HAP-1 (cell line): ENCODE data around the gene HAS3.

Source experiments
- DNase-seq, 2 experiments: peaks; one replicate each; pipeline ENCODE4 v3.0.0-alpha.2; 2016 to 2020; ENCODE audit warnings: low spot score in 2 of 2
- H3K27me3 ChIP-seq: fragments of 250-450 bp; sonication (Bioruptor Pico); 2 replicates; pipeline ENCODE4 v1.5.1; 2020; ENCODE audit warnings: low read depth, mild to moderate bottlenecking, moderate library complexity
- H3K36me3 ChIP-seq: fragments of 250-450 bp; sonication (Bioruptor Pico); replicated peaks from 2 replicates; pipeline ENCODE4 v1.5.1; 2020; ENCODE audit warnings: mild to moderate bottlenecking
- H3K4me1 ChIP-seq: fragments of 250-450 bp; sonication (Bioruptor Pico); 2 replicates; pipeline ENCODE4 v1.5.1; 2020; ENCODE audit warnings: mild to moderate bottlenecking
- H3K4me3 ChIP-seq: fragments of 250-450 bp; sonication (Bioruptor Pico); 2 replicates; pipeline ENCODE4 v1.5.1; 2020; ENCODE audit warnings: mild to moderate bottlenecking, moderate library complexity
- H3K9me3 ChIP-seq: fragments of 250-450 bp; sonication (Bioruptor Pico); 2 replicates; pipeline ENCODE4 v1.5.1; 2020; ENCODE audit warnings: mild to moderate bottlenecking, moderate library complexity
- in situ Hi-C: fragments of 300-500 bp; cut with MboI; formaldehyde crosslinking; loops from 3 replicates; pipeline ENCODE4 v1.14.3; 2020; ENCODE audit warnings: low sequenced_read_pairs, inconsistent platforms, mixed read lengths

HAS3 gene

DNA sequence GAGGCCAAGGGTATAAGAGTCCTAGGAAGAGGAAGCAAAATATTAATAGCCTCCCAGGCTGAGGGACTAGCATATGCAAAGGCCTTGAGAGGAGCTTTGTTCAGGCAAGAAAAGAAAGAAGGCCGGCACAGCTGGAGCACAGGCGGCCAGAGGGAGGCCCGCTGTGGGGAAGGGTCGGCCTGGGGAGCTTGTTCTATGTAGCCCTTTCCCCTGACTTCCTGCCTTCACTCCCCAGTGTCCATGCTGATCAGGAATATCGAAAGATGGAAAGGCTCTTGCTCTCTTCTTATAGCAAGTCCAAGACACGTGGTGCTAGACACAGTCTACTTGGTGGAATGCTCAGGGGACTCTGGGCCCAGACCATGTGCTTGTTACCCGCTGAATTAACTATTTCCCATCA is 27.4 kb upstream of the HAS3 start:
- in situ Hi-C loops, result no loop called here
- Histone ChIP-seq H3K4me3 (no peak overlapping the region), H3K27me3 (no peaks in the 10 kb centered on the region)

DNA sequence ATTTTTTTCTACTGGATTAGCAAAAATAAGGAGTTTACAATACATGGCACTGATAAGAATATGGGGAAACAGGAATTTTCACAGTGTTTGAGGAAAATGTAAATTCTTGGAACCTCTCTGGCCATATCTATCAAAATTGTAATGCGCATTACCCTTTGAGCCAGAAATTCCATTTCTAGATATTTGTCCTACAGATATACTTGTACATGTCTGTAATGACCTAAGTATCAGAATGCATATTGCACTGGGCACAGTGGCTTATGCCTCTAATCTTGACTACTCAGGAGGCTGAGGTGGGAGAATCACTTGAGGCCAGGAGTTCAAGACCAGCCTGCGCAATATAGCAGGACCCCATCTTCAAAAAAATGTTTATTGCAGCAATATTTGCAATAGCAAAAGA is 25.8 kb upstream of the HAS3 start:
- Histone ChIP-seq H3K9me3 (no peaks in the 10 kb centered on the region), H3K27me3 (no peaks in the 10 kb centered on the region), H3K36me3 (no peaks in the 10 kb centered on the region), H3K4me1 (no peaks in the 10 kb centered on the region), H3K4me3 (no peak overlapping the region)
- no peak for DNase-seq
- in situ Hi-C loops, result no loop called here

More for the DNA sequence above, 27.4 kb upstream of the HAS3 start:
- Histone ChIP-seq H3K36me3 (no peaks in the 10 kb centered on the region), H3K9me3 (no peaks in the 10 kb centered on the region), H3K4me1 (no peaks in the 10 kb centered on the region)
- DNase-seq, result no peak

DNA sequence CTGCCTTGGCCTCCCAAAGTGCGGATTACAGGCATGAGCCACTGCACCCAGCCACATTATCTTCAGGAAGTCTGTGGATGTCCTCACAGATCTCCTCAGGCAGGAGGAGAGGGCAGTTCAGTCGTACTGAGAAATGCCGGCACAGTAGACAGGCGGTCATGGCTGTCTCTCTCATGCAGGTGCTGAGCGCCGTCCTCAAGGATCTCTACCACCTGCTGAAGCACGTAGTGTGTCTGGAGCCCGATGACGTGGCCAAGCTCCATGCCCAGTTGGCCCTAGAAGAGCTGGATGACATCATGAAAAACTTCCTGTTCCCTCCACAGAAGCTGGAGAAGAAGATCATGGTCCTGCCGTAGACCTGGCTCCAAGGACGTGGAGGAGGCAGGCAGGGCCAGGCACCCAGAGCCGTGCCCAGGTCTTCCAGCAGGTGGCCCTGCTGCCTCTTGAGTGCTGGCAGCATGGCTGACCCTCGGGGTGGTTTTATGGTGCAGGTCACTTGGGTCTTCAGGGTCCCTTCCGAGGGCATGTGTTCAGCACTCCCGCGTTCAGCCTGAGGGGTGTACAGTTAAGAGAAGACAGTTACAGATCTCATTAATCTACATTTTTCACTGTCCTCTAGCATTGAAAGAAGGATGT is 22.0 kb upstream of the HAS3 start:
- DNase-seq, result no peak
- in situ Hi-C loops, result no loop called here
- Histone ChIP-seq H3K27me3 (no peaks in the 10 kb centered on the region), H3K36me3 (no peaks in the 10 kb centered on the region), H3K4me3 (no peak overlapping the region), H3K4me1 (no peaks in the 10 kb centered on the region), H3K9me3 (no peaks in the 10 kb centered on the region)

DNA sequence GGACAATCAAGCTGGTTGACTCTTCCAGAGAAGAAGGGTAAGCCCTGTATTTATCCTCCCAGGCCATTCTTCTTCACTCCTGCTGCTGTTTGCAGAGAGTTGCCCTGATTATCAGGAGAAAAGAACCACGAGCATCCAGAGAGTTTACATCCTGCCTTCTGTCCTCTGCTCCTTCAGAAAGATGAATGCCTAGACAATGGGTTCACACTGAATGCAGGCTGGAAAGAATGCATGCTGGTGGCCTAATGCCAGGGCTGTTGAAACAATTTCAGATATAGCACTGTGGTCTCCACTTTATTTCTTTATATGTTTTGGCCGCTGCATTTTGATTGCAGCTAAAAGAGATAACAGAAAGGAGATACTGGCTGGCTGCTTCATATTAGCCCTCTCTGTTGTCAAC is 21.2 kb upstream of the HAS3 start:
- Histone ChIP-seq H3K4me3 (no peak overlapping the region), H3K9me3 (no peaks in the 10 kb centered on the region), H3K27me3 (no peaks in the 10 kb centered on the region), H3K4me1 (no peaks in the 10 kb centered on the region), H3K36me3 (no peaks in the 10 kb centered on the region)
- in situ Hi-C loops, result no loop called here
- DNase-seq, result no peak

DNA sequence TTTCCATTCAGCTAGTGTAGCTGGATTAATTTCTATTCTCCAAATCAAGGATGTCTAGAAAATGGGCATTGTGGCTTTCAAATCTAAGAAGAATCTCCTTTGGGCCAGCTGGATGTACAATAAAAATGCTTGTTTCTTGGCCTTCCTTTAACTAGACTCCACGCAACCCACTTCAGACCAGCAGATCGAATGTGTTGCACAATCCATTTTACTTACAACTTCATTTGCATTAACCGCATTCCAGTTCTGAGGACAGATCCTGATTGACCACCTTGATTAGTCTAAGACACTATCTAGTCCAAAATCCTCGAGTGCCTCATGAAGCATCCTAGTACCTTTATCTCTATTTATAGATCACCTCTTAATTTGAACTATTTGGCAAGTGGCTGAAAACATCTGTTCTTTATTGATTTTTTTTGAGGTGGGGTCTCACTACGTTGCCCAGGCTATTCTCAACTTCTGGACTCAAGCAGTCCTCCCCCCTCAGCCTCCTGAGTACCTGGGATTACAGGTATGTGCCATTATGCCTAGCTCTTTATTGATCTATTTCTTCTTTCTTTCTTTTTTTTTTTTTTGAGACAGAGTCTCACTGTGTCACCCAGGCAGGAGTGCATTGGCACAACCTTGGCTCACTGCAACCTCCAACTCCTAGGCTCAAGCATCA is 20.3 kb upstream of the HAS3 start:
- in situ Hi-C loops, result no loop called here
- no peaks in the 10 kb centered on the region for H3K9me3 ChIP-seq
- H3K27me3 ChIP-seq, result no peaks in the 10 kb centered on the region
- H3K36me3 ChIP-seq, result no peaks in the 10 kb centered on the region
- no peak for DNase-seq
- no peaks in the 10 kb centered on the region for H3K4me1 ChIP-seq
- H3K4me3 ChIP-seq, result no peak overlapping the region

DNA sequence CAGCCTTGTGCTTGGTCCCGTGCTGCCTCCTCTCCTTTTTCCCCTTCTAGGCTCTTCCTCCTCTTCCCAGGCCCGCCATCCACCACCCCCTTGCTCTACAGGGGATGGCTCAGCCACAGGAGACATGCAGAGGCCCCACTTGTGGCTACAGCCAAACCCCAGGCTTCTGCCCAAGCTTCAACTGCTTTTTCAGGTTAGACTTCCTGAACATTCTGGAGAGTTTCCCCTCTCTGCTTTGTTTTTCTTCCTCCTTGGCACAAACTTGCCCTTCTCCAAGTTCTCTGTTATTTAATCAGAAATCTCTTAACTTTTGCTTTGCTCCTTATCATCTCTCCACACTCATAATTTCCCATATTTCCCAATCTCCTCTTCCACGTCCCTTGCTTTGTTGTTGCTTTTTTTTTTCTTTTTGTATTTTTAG is 18.3 kb upstream of the HAS3 start:
- Histone ChIP-seq H3K27me3 (no peaks in the 10 kb centered on the region), H3K4me1 (no peaks in the 10 kb centered on the region), H3K9me3 (no peaks in the 10 kb centered on the region), H3K36me3 (no peaks in the 10 kb centered on the region), H3K4me3 (no peak overlapping the region)
- DNase-seq, result no peak
- in situ Hi-C loops, result no loop called here

DNA sequence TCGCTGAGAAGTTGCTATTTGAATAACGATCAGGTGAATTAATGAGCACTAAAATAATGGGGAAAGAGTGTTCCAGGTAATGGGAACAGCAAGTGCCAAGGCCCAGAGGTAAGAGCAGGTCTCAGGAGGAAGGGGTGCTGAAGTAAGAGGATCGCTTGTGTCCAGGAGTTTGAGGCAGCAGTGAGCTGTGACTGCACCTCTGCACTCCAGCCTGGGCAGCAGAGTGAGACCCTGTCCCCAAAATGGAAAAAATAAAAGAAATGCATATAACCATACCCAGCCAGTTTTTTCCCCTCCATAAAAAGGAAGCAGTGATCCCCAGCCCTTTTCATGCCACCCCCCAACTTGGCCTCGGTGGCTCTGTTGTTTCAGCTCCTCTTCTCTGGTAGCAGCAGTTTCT is 16.8 kb upstream of the HAS3 start:
- no peaks in the 10 kb centered on the region for H3K9me3 ChIP-seq
- no peaks in the 10 kb centered on the region for H3K4me1 ChIP-seq
- H3K27me3 ChIP-seq, result no peaks in the 10 kb centered on the region
- DNase-seq, result no peak
- no peaks in the 10 kb centered on the region for H3K36me3 ChIP-seq
- in situ Hi-C loops, result no loop called here
- no peak overlapping the region for H3K4me3 ChIP-seq

DNA sequence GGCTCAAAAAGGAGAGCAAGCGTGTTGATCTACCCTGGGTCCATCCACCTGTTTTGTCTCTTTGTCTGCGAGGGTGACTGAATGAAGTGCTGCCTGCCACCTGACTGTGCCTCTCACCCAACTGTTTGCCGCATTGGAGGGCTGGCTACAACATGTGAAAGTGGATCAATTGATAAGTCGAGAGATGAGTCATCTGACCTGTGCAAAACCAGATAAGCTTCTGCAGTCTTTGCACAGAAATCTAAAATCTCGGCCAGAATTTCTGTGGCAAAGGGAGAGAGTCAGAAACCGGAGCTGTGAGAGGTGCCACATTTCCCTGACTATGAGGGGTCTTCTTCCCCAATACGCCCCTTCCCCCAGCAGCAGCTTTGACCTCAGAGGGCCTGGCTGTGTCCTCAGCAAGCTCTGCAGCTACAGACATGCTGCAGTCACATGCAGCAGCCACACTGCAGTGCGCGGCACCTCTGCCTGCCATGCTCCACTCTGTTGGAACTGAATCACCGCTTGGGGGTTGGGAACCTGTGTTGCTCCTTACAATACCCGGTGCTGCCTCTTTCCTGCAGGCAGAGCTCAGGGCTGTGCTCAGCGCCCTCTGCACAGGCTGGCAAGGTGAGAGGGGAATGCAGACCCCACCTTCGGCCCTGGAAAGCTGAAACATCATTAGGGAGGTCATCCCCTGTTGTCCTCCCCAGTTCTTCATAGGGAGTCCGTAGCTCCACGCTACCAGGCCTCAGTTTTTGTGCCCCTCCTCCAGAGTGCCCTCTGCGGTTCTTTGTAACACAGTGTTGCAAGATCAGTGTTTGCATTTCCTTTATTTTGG is 16.2 kb upstream of the HAS3 start:
- DNase-seq, result no peak
- H3K27me3 ChIP-seq, result no peaks in the 10 kb centered on the region
- no peaks in the 10 kb centered on the region for H3K9me3 ChIP-seq
- no peak overlapping the region for H3K4me3 ChIP-seq
- no peaks in the 10 kb centered on the region for H3K4me1 ChIP-seq
- in situ Hi-C loops, result no loop called here
- H3K36me3 ChIP-seq, result no peaks in the 10 kb centered on the region

DNA sequence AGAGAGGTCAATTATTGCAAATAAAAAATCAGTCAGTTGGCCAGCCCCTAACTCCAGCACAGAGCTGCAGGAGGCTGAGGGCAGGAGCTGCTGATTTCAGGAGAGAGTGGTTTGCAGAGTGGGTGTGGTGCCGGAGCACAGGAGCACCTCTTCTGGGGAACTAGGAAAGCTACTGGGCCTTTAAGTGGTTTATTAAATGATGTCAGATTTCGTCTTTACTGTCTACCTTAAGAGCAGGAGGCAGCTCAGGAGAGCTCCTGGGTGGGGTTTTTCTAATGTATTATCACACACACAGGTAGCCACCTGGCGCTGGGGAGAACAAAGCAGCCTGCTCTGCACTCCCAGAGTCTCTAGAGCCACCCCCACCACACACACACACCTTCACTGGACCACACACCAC is 11.5 kb upstream of the HAS3 start:
- in situ Hi-C loops, result no loop called here
- H3K27me3 ChIP-seq, result no peaks in the 10 kb centered on the region
- H3K36me3 ChIP-seq, result no peaks in the 10 kb centered on the region
- no peak for DNase-seq
- no peak overlapping the region for H3K4me3 ChIP-seq
- no peaks in the 10 kb centered on the region for H3K9me3 ChIP-seq
- H3K4me1 ChIP-seq, result no peaks in the 10 kb centered on the region

DNA sequence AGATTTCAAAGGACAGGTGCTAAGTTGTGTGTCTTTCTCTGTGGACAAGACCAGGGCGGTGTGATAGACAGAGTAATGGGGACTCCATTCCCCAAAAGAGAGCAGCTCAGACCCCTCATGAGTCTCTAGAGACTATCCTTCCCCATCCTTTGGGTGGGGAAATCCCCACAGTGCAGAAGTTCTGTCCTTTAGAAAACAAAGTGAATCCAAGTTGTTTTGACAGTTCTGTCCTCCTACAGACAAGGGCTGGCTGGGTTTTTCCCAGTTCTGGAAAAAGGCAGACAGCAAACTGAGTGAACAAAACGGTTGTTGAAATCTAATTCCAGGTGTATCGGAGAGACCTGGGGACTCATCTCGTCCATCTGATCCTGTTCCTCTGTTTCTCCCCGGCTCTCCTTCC is 11.0 kb upstream of the HAS3 start:
- no peak for DNase-seq
- no peaks in the 10 kb centered on the region for H3K9me3 ChIP-seq
- H3K4me1 ChIP-seq, result no peaks in the 10 kb centered on the region
- H3K27me3 ChIP-seq, result no peaks in the 10 kb centered on the region
- H3K36me3 ChIP-seq, result no peaks in the 10 kb centered on the region
- no peak overlapping the region for H3K4me3 ChIP-seq
- in situ Hi-C loops, result no loop called here

DNA sequence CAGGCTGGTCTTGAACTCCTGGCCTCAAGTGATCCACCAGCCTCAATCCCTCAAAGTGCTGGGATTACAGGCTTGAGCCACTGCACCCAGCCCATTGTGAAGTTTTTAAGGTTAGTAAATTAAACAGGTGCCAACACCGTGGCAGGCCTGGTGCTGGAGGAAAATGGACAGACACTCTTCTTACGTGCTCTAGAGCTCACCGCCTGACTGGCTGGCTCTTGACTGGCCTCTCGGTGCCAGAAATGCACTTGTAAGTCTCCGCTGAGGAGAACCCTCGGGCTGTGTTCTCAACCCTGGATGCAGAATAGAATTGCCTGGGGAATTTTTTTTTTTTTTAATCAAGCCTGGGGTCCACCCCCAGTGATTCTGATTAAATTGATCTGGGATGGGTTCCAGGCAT is 10.3 kb upstream of the HAS3 start:
- H3K9me3 ChIP-seq, result no peaks in the 10 kb centered on the region
- in situ Hi-C loops, result no loop called here
- H3K36me3 ChIP-seq, result no peaks in the 10 kb centered on the region
- no peak overlapping the region for H3K4me3 ChIP-seq
- H3K27me3 ChIP-seq, result no peaks in the 10 kb centered on the region
- DNase-seq, result no peak
- H3K4me1 ChIP-seq, result no peaks in the 10 kb centered on the region

DNA sequence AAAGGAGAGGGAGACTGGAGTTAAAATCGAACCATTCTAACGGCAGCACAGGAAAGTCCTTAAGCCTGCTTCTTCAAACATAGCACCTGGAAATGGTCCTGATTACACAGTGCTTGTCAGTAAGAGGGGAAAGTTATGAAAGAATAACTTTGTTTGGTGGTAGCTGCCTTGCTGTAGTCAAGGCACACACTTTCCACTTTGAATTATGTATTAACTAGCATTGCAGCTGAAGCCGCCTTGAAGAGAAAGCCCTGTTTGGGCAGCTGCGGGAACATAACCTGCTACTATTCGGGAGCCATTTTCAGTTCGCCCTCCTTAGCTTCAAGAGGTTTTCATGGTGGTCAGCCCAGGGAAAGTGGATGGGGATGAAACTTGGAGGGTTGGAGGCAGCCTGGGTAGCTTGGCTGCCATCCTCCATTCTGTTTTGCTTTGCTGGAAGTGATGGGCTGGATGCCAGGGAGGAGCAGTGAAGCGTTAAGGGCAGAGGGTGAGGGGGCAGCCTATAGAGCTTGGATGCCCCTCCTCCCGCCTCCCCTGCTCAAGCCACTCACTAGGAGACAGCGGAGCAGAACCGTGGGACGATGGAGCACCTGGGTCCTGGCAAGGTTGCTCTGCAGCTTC is 5.3 kb upstream of the HAS3 start:
- no peak for DNase-seq
- H3K4me1 ChIP-seq, result peaks cover under 1% of the 10 kb centered on the region
- H3K36me3 ChIP-seq, result no peaks in the 10 kb centered on the region
- in situ Hi-C loops, result no loop called here
- H3K27me3 ChIP-seq, result no peaks in the 10 kb centered on the region
- no peak overlapping the region for H3K4me3 ChIP-seq
- no peaks in the 10 kb centered on the region for H3K9me3 ChIP-seq

DNA sequence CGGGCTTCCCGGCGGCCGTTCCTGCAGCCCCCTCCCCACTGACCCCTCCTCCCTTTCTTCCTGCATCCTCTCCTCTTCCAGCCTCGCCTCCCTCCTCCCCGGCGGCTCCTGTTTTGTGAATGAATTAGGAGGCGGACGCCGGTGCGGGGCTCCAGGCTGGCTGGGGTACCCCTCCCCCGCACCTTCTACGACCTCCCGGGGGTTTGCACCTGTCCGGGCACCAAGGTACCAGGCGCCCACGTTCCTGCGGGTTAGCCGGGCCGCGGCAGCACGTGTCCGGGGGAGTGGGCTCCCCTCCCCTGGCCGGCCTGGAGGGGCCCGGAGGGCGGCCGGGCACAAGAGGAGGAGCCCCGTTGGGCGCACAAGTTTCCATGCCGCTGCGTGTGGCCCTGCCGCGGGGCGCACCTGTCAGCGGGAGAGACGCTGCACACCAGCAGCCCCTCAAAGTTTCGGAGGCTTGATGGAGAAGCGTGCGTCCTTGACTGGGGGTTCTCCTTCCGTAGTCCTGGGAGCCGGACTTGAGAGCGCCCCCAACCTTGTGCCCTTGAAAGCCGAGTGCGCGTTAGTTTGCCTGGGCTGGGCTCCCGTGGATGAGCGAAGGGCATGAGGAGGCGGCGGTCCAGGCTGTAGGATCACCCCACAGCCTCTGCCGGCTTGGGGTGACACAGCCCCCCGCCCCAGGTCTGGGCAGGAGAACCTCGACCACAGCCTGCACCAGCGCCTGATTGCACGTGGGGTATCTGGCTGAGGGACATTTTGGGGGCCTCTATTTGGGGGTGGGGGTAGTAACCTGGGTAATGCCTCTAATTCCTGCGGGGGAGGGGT is 1.2 kb downstream of the HAS3 start:
- H3K36me3 ChIP-seq, result peaks cover 12% of the 10 kb centered on the region
- in situ Hi-C loops, result no loop called here
- no peaks in the 10 kb centered on the region for H3K9me3 ChIP-seq
- H3K27me3 ChIP-seq, result no peaks in the 10 kb centered on the region
- peak overlapping the region; percentile 45 for H3K4me3 ChIP-seq
- DNase-seq, result peak in 1 of 2 experiments; percentile 33
- peaks cover 4% of the 10 kb centered on the region for H3K4me1 ChIP-seq
